SH-SY5Y (cell line): ENCODE measurements around the gene TOMM6.

ENCODE experiments used
- GATA2 ChIP-seq: IDR thresholded peaks from 2 replicates; pipeline ENCODE4 v1.6.1; 2011; ENCODE audit warnings: mild to moderate bottlenecking, low read depth, low read length
- GATA3 ChIP-seq: IDR thresholded peaks from 2 replicates; pipeline ENCODE4 v1.6.1; 2011; ENCODE audit warnings: low read depth, mild to moderate bottlenecking, low read length, moderate library complexity

Gene TOMM6

GRCh38 chr6:41775293-41775882 lies 12.1 kb upstream of the TOMM6 start:
- TF ChIP-seq GATA3 = no peak
- no peak for TF ChIP-seq GATA2

GRCh38 chr6:41777551-41778285 lies 9.8 kb upstream of the TOMM6 start:
- TF ChIP-seq GATA2 (no peak), GATA3 (no peak)

- no peak for TF ChIP-seq GATA3
- TF ChIP-seq GATA2 = no peak
Observed at GRCh38 chr6:41778895-41779294, 8.6 kb upstream of the TOMM6 start.

GRCh38 chr6:41779336-41779735 lies 8.2 kb upstream of the TOMM6 start:
- TF ChIP-seq GATA2 (no peak), GATA3 (no peak)

GRCh38 chr6:41779788-41780550 lies 7.5 kb upstream of the TOMM6 start, which contains the start of gene FRS3:
TSS of gene FRS3 (minus strand) at chr6:41779900. CDS start at chr6:41776987, 2,913 bp downstream.
- TF ChIP-seq GATA2 (no peak), GATA3 (no peak)

- TF ChIP-seq GATA3 (no peak), GATA2 (no peak)
Observed at GRCh38 chr6:41780551-41781365, 6.7 kb upstream of the TOMM6 start, which contains the start of gene PRICKLE4. TSS of gene PRICKLE4 (plus strand) at chr6:41780782. CDS start at chr6:41783474, 2,692 bp downstream.

GRCh38 chr6:41781366-41781730 lies 6.1 kb upstream of the TOMM6 start:
- TF ChIP-seq GATA3 = no peak
- TF ChIP-seq GATA2 = no peak

GRCh38 chr6:41783106-41783780 lies 4.3 kb upstream of the TOMM6 start:
- TF ChIP-seq GATA2 (no peak), GATA3 (no peak)

- TF ChIP-seq GATA3 (no peak), GATA2 (no peak)
Observed at GRCh38 chr6:41784581-41785171, 2.8 kb upstream of the TOMM6 start.

GRCh38 chr6:41785254-41785653 lies 2.2 kb upstream of the TOMM6 start:
- TF ChIP-seq GATA2 (no peak), GATA3 (no peak)

GRCh38 chr6:41785689-41786450 lies 1.6 kb upstream of the TOMM6 start:
- TF ChIP-seq GATA2 (no peak), GATA3 (no peak)

- no peak for TF ChIP-seq GATA2
- TF ChIP-seq GATA3 = no peak
Observed at GRCh38 chr6:41786451-41787218, 859 bp upstream of the TOMM6 start.

GRCh38 chr6:41789390-41789724 lies 1.9 kb downstream of the TOMM6 start:
- TF ChIP-seq GATA2 (no peak), GATA3 (no peak)
